Heart left ventricle (tissue), 13 donors: ENCODE measurements around the gene C2orf80.

Experiments used
- CTCF ChIP-seq, 12 donors: fragments of 200-600 bp; sonication (generic) in 4 of 12; IDR thresholded peaks; one replicate each; pipeline versions ENCODE4 v1.5.0 to v1.8.0; 2018 to 2022; ENCODE audit warnings: antibody characterized with exemption in 12 of 12, mild to moderate bottlenecking in 5 of 12
- POLR2A ChIP-seq, 2 donors: fragments of 450-650 bp; IDR thresholded peaks; one replicate each; pipeline ENCODE4 v1.6.1; 2017; ENCODE audit warnings: antibody characterized with exemption in 2 of 2, mild to moderate bottlenecking in 2 of 2, moderate library complexity in 2 of 2
- donor health status: ischemic (EF 13 %, LVEDD 7.1; RV severe dilation, severe dysfunction).
- donor health status: DM: no; HTN: yes; CAD: no.
- donor health status: DM: no; HTN: no; CAD: no.
- donor health status: ischemic (EF 25% LVEDD 6.9; RV normal size, moderate dysfunction).
- donor health status: ischemic (EF 25% LVEDD 5.7; RV mildly dilated, moderate dysfunction).
- donor health status: ischemic (EF 35%, LVEDD 5.7; RV mildly dilated, moderate dysfunction).
- donor health status: nonischemic (EF 11% LVEDD 7.7; RV severe dilation, severe dysfunction).
- donor health status: DM: yes; HTN: yes; CAD: no.
- donor health status: PGD.
- donor health status: ischemic (EF 29% LVEDD 5.4; RV normal size, mild dysfunction).
- donor health status: nonischemic (EF 23%, LVEDD 6.1; RV moderate dilation, normal function).

- TF ChIP-seq CTCF (IDR thresholded peaks at IDR 0.05) (no peak), POLR2A (IDR thresholded peaks at IDR 0.05) (no peak)
Observed at GRCh38 chr2:208227581-208228232, 37.9 kb upstream of the C2orf80 start.
